H1 (cell line): ENCODE data around the gene SNRPN. TPM values are rescaled to one million over a fixed set of nuclear protein-coding genes. Genes with fewer than 3 reads are reported as not detected.
A peak's percentile ranks its signal among the peaks of the same experiment; 100 is the strongest.

Experiments used
- CTCF ChIA-PET: fragments of 300-600 bp; sonication (Branson Sonifier 250); formaldehyde crosslinking; loops from one replicate; lab custom pipeline; 2021; ENCODE audit not compliant: partially characterized antibody; lab: Charles Lee
- POLR2A ChIA-PET: fragments of 300-600 bp; sonication (Branson Sonifier 250); formaldehyde crosslinking; loops from one replicate; lab custom pipeline; 2021; ENCODE audit warnings: inconsistent platforms; ENCODE audit not compliant: partially characterized antibody; lab: Charles Lee
- DNase-seq, 2 experiments: peaks; one replicate each; pipeline versions ENCODE4 v3.0.0 to v3.0.0-alpha.2; 2010 to 2022; ENCODE audit warnings: low spot score in 2 of 2, low read depth in 1 of 2, mixed read lengths in 1 of 2
- FAIRE-seq: peaks from 2 replicates; lab custom pipeline; 2011; peaks lifted over from hg19 to GRCh38; lab: Jason Lieb, UNC
- H2AFZ ChIP-seq: 2 replicates; pipeline ENCODE4 v1.8.1; 2012; ENCODE audit warnings: low read length, inconsistent platforms
- H2AK5ac ChIP-seq: 2 replicates; pipeline ENCODE4 v1.6.1; 2013; ENCODE audit warnings: low read depth, low read length
- H2BK120ac ChIP-seq: replicated peaks from 2 replicates; pipeline ENCODE3; 2013; ENCODE audit warnings: low read depth, low read length, inconsistent platforms
- H2BK12ac ChIP-seq: 2 replicates; pipeline ENCODE4 v1.6.1; 2013; ENCODE audit warnings: low read depth, low read length
- H2BK15ac ChIP-seq: 2 replicates; pipeline ENCODE4 v1.6.1; 2013; ENCODE audit warnings: low read length
- H2BK20ac ChIP-seq: 2 replicates; pipeline ENCODE4 v1.6.1; 2013; ENCODE audit warnings: low read length
- H2BK5ac ChIP-seq: 2 replicates; pipeline ENCODE4 v1.6.1; 2013; ENCODE audit warnings: low read depth, low read length
- H3K14ac ChIP-seq: 2 replicates; pipeline ENCODE4 v1.6.1; 2013; ENCODE audit warnings: inconsistent platforms; ENCODE audit not compliant: insufficient read length
- H3K18ac ChIP-seq: 2 replicates; pipeline ENCODE4 v1.6.1; 2013; ENCODE audit warnings: low read length; ENCODE audit errors: extremely low read depth
- H3K23ac ChIP-seq: 2 replicates; pipeline ENCODE4 v1.6.1; 2013; ENCODE audit warnings: inconsistent platforms; ENCODE audit not compliant: insufficient read length
- H3K23me2 ChIP-seq: 2 replicates; pipeline ENCODE4 v1.6.1; 2013; ENCODE audit warnings: low read depth, low read length
- H3K27ac ChIP-seq: 2 replicates; pipeline ENCODE4 v1.6.1; 2011; ENCODE audit warnings: low read depth, low read length, inconsistent platforms
- H3K27me3 ChIP-seq, 4 experiments: replicated peaks in 1 of 4; 1 replicate in 1 of 4; 2 replicates in 3 of 4; pipeline versions ENCODE4 v1.6.1 to v1.8.1; 2011 to 2013; ENCODE audit warnings: low read length in 3 of 4, mild to moderate bottlenecking in 3 of 4, inconsistent platforms in 2 of 4, mixed read lengths in 2 of 4, moderate library complexity in 1 of 4; ENCODE audit not compliant: control insufficient read depth in 3 of 4, insufficient read depth in 3 of 4; ENCODE audit errors: extremely low read depth in 1 of 4
- H3K36me3 ChIP-seq, 4 experiments: 2 replicates each; pipeline versions ENCODE4 v1.6.1 to v1.8.1; 2011 to 2013; ENCODE audit warnings: mild to moderate bottlenecking in 4 of 4, low read length in 3 of 4, moderate library complexity in 2 of 4, control low read depth in 1 of 4, inconsistent platforms in 1 of 4; ENCODE audit not compliant: insufficient read depth in 4 of 4, control insufficient read depth in 2 of 4
- H3K4ac ChIP-seq: replicated peaks from 2 replicates; pipeline ENCODE3; 2013; ENCODE audit warnings: low read length, low read depth, mixed read lengths, inconsistent platforms; ENCODE audit not compliant: insufficient read length
- H3K4me1 ChIP-seq, 4 experiments: replicated peaks in 1 of 4; 1 replicate in 1 of 4; 2 replicates in 3 of 4; pipeline versions ENCODE4 v1.6.1 to v1.8.1; 2011 to 2013; ENCODE audit warnings: low read length in 3 of 4, inconsistent platforms in 2 of 4, mixed read lengths in 1 of 4; ENCODE audit not compliant: insufficient read depth in 4 of 4, control insufficient read depth in 3 of 4
- H3K4me2 ChIP-seq, 2 experiments: 2 replicates each; pipeline versions ENCODE4 v1.6.1 to v1.8.1; 2011 to 2013; ENCODE audit warnings: low read depth in 2 of 2, low read length in 2 of 2, control low read depth in 1 of 2, inconsistent platforms in 1 of 2, mild to moderate bottlenecking in 1 of 2; ENCODE audit not compliant: insufficient read depth in 1 of 2
- H3K4me3 ChIP-seq, 4 experiments: fragments of 200-600, 300-600 bp in 1 of 4; sonication (generic), shearing (Covaris generic), sonication (Bioruptor Twin) in 1 of 4; 2 replicates each; pipeline versions ENCODE4 v1.5.1 to v1.8.1; 2011 to 2016; ENCODE audit warnings: low read length in 4 of 4, low read depth in 3 of 4, control low read depth in 2 of 4, inconsistent platforms in 2 of 4, mild to moderate bottlenecking in 2 of 4, mixed read lengths in 1 of 4, moderate library complexity in 1 of 4; ENCODE audit not compliant: insufficient read depth in 2 of 4; ENCODE audit errors: extremely low read depth in 1 of 4
- H3K56ac ChIP-seq: replicated peaks from 2 replicates; pipeline ENCODE3; 2013; ENCODE audit warnings: low read depth, mild to moderate bottlenecking, mixed read lengths, low read length, inconsistent platforms; ENCODE audit not compliant: insufficient read length
- H3K79me1 ChIP-seq: 2 replicates; pipeline ENCODE4 v1.6.1; 2013; ENCODE audit warnings: low read depth, low read length, control low read depth
- H3K79me2 ChIP-seq, 2 experiments: 2 replicates each; pipeline versions ENCODE4 v1.6.1 to v1.8.1; 2012 to 2013; ENCODE audit warnings: low read length in 2 of 2, mild to moderate bottlenecking in 2 of 2, inconsistent platforms in 1 of 2; ENCODE audit not compliant: insufficient read depth in 2 of 2, control insufficient read depth in 1 of 2
- H3K9ac ChIP-seq, 4 experiments: replicated peaks in 1 of 4; 1 replicate in 1 of 4; 2 replicates in 3 of 4; pipeline versions ENCODE4 v1.6.1 to v1.8.1; 2011 to 2013; ENCODE audit warnings: low read depth in 3 of 4, low read length in 3 of 4, control low read depth in 2 of 4, mild to moderate bottlenecking in 2 of 4, moderate library complexity in 2 of 4, inconsistent platforms in 1 of 4; ENCODE audit errors: extremely low read depth in 1 of 4
- H3K9me3 ChIP-seq, 2 experiments: 2 replicates each; pipeline versions ENCODE4 v1.6.1 to v1.8.1; 2012 to 2013; ENCODE audit warnings: mild to moderate bottlenecking in 2 of 2, moderate library complexity in 2 of 2, control low read depth in 1 of 2, inconsistent platforms in 1 of 2, low read depth in 1 of 2, low read length in 1 of 2, mixed read lengths in 1 of 2; ENCODE audit not compliant: insufficient read depth in 2 of 2
- H4K20me1 ChIP-seq, 2 experiments: replicated peaks in 1 of 2; 2 replicates each; pipeline versions ENCODE3 to v1.8.1; 2011 to 2013; ENCODE audit warnings: inconsistent platforms in 2 of 2, low read length in 2 of 2, mild to moderate bottlenecking in 1 of 2; ENCODE audit not compliant: insufficient read depth in 2 of 2, control insufficient read depth in 1 of 2
- H4K5ac ChIP-seq: 2 replicates; pipeline ENCODE4 v1.6.1; 2013; ENCODE audit warnings: low read length, low read depth, mixed read lengths, inconsistent platforms; ENCODE audit not compliant: insufficient read length
- H4K8ac ChIP-seq: 2 replicates; pipeline ENCODE4 v1.8.0; 2013; ENCODE audit warnings: mild to moderate bottlenecking, moderate library complexity, low read length, inconsistent platforms; ENCODE audit not compliant: insufficient read depth; ENCODE audit errors: extremely low read depth
- H4K91ac ChIP-seq: replicated peaks from 2 replicates; pipeline ENCODE3; 2013; ENCODE audit warnings: low read length, mixed read lengths, inconsistent platforms; ENCODE audit not compliant: insufficient read length
- ASH2L ChIP-seq: fragments of 200-600, 300-600 bp; sonication (generic); IDR thresholded peaks from one replicate; pipeline ENCODE4 v1.7.1; 2017; ENCODE audit warnings: low read length
- BCL11A ChIP-seq, 2 experiments: IDR thresholded peaks; one replicate each; pipeline ENCODE4 v1.6.1; 2011; ENCODE audit warnings: low read depth in 2 of 2, low read length in 2 of 2, mild to moderate bottlenecking in 2 of 2
- CBX5 ChIP-seq: fragments of 300-800, 300-1000 bp; sonication (generic); IDR thresholded peaks from 2 replicates; pipeline ENCODE4 v1.7.1; 2016; ENCODE audit warnings: antibody characterized with exemption, low read length, low read depth
- CHD1 ChIP-seq: IDR thresholded peaks from 2 replicates; pipeline ENCODE4 v1.6.1; 2012; ENCODE audit warnings: low read depth, low read length, improper control_type of control experiment
- CTBP2 ChIP-seq: IDR thresholded peaks from 2 replicates; pipeline ENCODE4 v1.7.0; 2011; ENCODE audit warnings: borderline replicate concordance, mild to moderate bottlenecking, moderate library complexity, mixed read lengths, low read length; ENCODE audit not compliant: insufficient read depth, insufficient read length
- EGR1 ChIP-seq: IDR thresholded peaks from 2 replicates; pipeline ENCODE4 v1.6.1; 2011; ENCODE audit warnings: low read depth, low read length, borderline replicate concordance
- MAX ChIP-seq: IDR thresholded peaks from 2 replicates; pipeline ENCODE4 v1.6.1; 2012; ENCODE audit warnings: inconsistent platforms
- PHF8 ChIP-seq: fragments of 200-600 bp; sonication (generic); conservative IDR thresholded peaks from 2 replicates; pipeline ENCODE4 v1.7.1; 2012; ENCODE audit warnings: low read depth, mild to moderate bottlenecking, inconsistent platforms, low read length, moderate library complexity
- POLR2A ChIP-seq, 2 experiments: IDR thresholded peaks; 1 replicate in 1 of 2; 2 replicates in 1 of 2; pipeline ENCODE4 v1.6.1; 2011; ENCODE audit warnings: low read depth in 2 of 2, low read length in 2 of 2, mild to moderate bottlenecking in 2 of 2; ENCODE audit errors: control extremely low read depth in 1 of 2
- SIX5 ChIP-seq: IDR thresholded peaks from 2 replicates; pipeline ENCODE4 v1.6.1; 2011; ENCODE audit warnings: mild to moderate bottlenecking, low read depth, low read length
- TAF7 ChIP-seq: optimal IDR thresholded peaks from 2 replicates; pipeline ENCODE3; 2011; ENCODE audit warnings: low read depth, mild to moderate bottlenecking, inconsistent platforms, low read length, moderate library complexity, borderline replicate concordance
- USF2 ChIP-seq: IDR thresholded peaks from 2 replicates; pipeline ENCODE4 v1.6.1; 2011; ENCODE audit warnings: low read length, improper control_type of control experiment
- YY1 ChIP-seq: IDR thresholded peaks from 2 replicates; pipeline ENCODE4 v1.6.1; 2011; ENCODE audit warnings: low read depth, mild to moderate bottlenecking, low read length
- WGBS, 2 experiments: shearing (Covaris generic) in 1 of 2; methylation state at CpG; one replicate each; pipeline versions ENCODE4 v1.1.6 to v1.1.7; 2013 to 2015; ENCODE audit warnings: low lambda C conversion rate in 2 of 2, mixed read lengths in 2 of 2, inconsistent platforms in 1 of 2, low coverage in 1 of 2, missing lambda C conversion rate in 1 of 2; ENCODE audit not compliant: insufficient replicate concordance in 2 of 2, insufficient coverage in 1 of 2, insufficient read length in 1 of 2; ENCODE audit errors: extremely low coverage in 1 of 2, missing lambda C conversion rate in 1 of 2; 5-methylcytosine and 5-hydroxymethylcytosine counted together
- polyA plus RNA-seq, 7 experiments: library from polyadenylated mRNA; depleted of rRNA in 3 of 7; stranded (reverse) in 5 of 7; unstranded in 2 of 7; fragments of >200 nt in 5 of 7; fragments of 200-250 nt in 2 of 7; gene quantifications; 1 replicate in 5 of 7; 2 replicates in 1 of 7; 4 replicates in 1 of 7; pipeline versions ENCODE4 v1.2.1 to v1.2.3, GENCODE V29; 2011 to 2013; ENCODE audit warnings: missing spikeins in 2 of 7, mixed read lengths in 2 of 7
- total RNA-seq: library from RNA; stranded (reverse); fragmentation: NEBNext Ultra II Directional; extraction: Animal tissue kit (Norgen Biotek cat#: 25700); gene quantifications from 2 replicates; pipeline ENCODE4 v1.2.1, GENCODE V29; 2021

SNRPN gene
- total and polyA plus RNA-seq, 2 of the 8 experiments (the other 6 are each of a cell fraction or from before 2014, with no cell fraction given) = 905 to 1,396 TPM

- peak; percentile 62 for FAIRE-seq
- H2BK20ac ChIP-seq = no peak overlapping the region
- H2AFZ ChIP-seq = no peak overlapping the region
- H4K5ac ChIP-seq = no peak overlapping the region
- H3K4ac ChIP-seq = no peak overlapping the region
- H3K27me3 ChIP-seq = no peaks in the 10 kb centered on the region
- no peaks in the 10 kb centered on the region; the same call in 1 of the 2 replicates for H3K23me2 ChIP-seq
- 60% methylated on average over 2 of the region's 2 CpGs; no CpG with 5 or more reads in 1 of the 2 experiments for WGBS, 2 experiments
- H3K79me2 ChIP-seq = peaks cover 40 to 100% of the 10 kb centered on the region in 2 experiments
- no peak overlapping the region for H2BK15ac ChIP-seq
- peak overlapping the region; percentile 63 to 77 for H3K4me2 ChIP-seq
- H3K18ac ChIP-seq = no peak overlapping the region
- H3K14ac ChIP-seq = no peak overlapping the region
- H4K91ac ChIP-seq = no peak overlapping the region
- no peak overlapping the region for H3K23ac ChIP-seq
- H3K4me3 ChIP-seq = peak overlapping the region; percentile 70 to 94 (median 80)
- H3K27ac ChIP-seq = no peak overlapping the region
- no peak overlapping the region for H2BK5ac ChIP-seq
- peaks cover 9 to 13% of the 10 kb centered on the region in 2 experiments for H4K20me1 ChIP-seq
- peaks cover 3 to 23% of the 10 kb centered on the region in 2 experiments; a peak in 3 of 4 replicates for H3K9me3 ChIP-seq
- no peaks in the 10 kb centered on the region for H3K79me1 ChIP-seq
- POLR2A ChIA-PET = interaction anchor here (0.7 to 5.3 kb wide), 19 partner anchors 9 to 185 kb away, joined by 3 to 50 read pairs (median 4); no protein-coding TSS in a partner anchor
- CTCF ChIA-PET = interaction anchor here (1.0 kb wide), 1 partner anchor 81 kb away, joined by 3 read pairs; no protein-coding TSS in a partner anchor
- H3K56ac ChIP-seq = no peak overlapping the region
- DNase-seq = no peak
- H2AK5ac ChIP-seq = no peak overlapping the region
- H3K9ac ChIP-seq = peak overlapping the region in 2 of 4 experiments; percentile 9 to 45; a peak in 3 of 7 replicates
- H2BK12ac ChIP-seq = no peak overlapping the region
- no peak overlapping the region for H2BK120ac ChIP-seq
- H3K4me1 ChIP-seq = peaks cover 0 to 6% (median 2%) of the 10 kb centered on the region in 4 experiments; a peak in 3 of 7 replicates
- H4K8ac ChIP-seq = no peak overlapping the region
- peaks cover 3 to 29% (median 12%) of the 10 kb centered on the region in 4 experiments; a peak in 7 of 8 replicates for H3K36me3 ChIP-seq
- TF ChIP-seq USF2 = no peak
- TF ChIP-seq BCL11A (IDR thresholded peaks at IDR 0.05; ENCODE audit: low read depth in 2 of 2, low read length in 2 of 2) = no peak
- TF ChIP-seq YY1 = peak; percentile 91
- no peak for TF ChIP-seq MAX
- TF ChIP-seq TAF7 = peak; percentile 6
- no peak for TF ChIP-seq EGR1
- no peak for TF ChIP-seq PHF8
- TF ChIP-seq SIX5 = no peak
- no peak for TF ChIP-seq CTBP2
- 0 out of 2 replicates have a peak, but pooled peaks have one; percentile 56 for TF ChIP-seq CHD1
- no peak for TF ChIP-seq CBX5
- peak in 1 of 2 experiments; percentile 38; a peak in 1 of 3 replicates for TF ChIP-seq POLR2A (IDR thresholded peaks at IDR 0.05; ENCODE audit: control extremely low read depth in 1 of 2, low read depth in 2 of 2, low read length in 2 of 2)
- no peak for TF ChIP-seq ASH2L
Observed at GRCh38 chr15:24957691-24958090, 2.9 kb downstream of the SNRPN start.
